HepG2 (cell line): Measurements from ENCODE around the gene HYOU1. TPM values are rescaled to one million over a fixed set of nuclear protein-coding genes. Genes with fewer than 3 reads are reported as not detected.
A peak's percentile ranks its signal among the peaks of the same experiment; 100 is the strongest.

Experiments
- BRF2 ChIP-seq: sonication (generic); formaldehyde crosslinking; IDR thresholded peaks from 2 replicates; pipeline ENCODE4 v1.8.1; 2022; ENCODE audit warnings: mild to moderate bottlenecking, missing genetic modification reagents
- CEBPZ ChIP-seq: IDR thresholded peaks from 2 replicates; pipeline ENCODE4 v1.6.1; 2012; ENCODE audit warnings: low read length, improper control_type of control experiment
- E2F2 ChIP-seq: sonication (generic); formaldehyde crosslinking; IDR thresholded peaks from 2 replicates; pipeline ENCODE4 v1.4.0; 2020; ENCODE audit warnings: missing genetic modification reagents, borderline replicate concordance
- FOXP1 ChIP-seq, 2 experiments: fragments of 450-650 bp in 1 of 2; IDR thresholded peaks; 2 replicates each; pipeline ENCODE4 v1.6.1; 2017 to 2018; ENCODE audit warnings: antibody characterized with exemption in 1 of 2
- HOXA7 ChIP-seq: sonication (generic); formaldehyde crosslinking; IDR thresholded peaks from 2 replicates; pipeline ENCODE4 v1.8.1; 2022; ENCODE audit warnings: mild to moderate bottlenecking, missing genetic modification reagents, moderate library complexity
- KAT2B ChIP-seq: fragments of 150-350 bp; IDR thresholded peaks from 2 replicates; pipeline ENCODE4 v1.6.1; 2014; ENCODE audit warnings: low read depth, low read length, borderline replicate concordance
- MXD3 ChIP-seq: IDR thresholded peaks from 2 replicates; pipeline ENCODE4 v1.6.1; 2016; ENCODE audit warnings: mild to moderate bottlenecking, missing biosample characterization, missing genetic modification reagents
- PITX1 ChIP-seq: sonication (generic); formaldehyde crosslinking; IDR thresholded peaks from 2 replicates; pipeline ENCODE4 v1.5.1; 2020; ENCODE audit warnings: mild to moderate bottlenecking, missing genetic modification reagents
- RNF2 ChIP-seq: fragments of 450-650 bp; conservative IDR thresholded peaks from 2 replicates; pipeline ENCODE4 v1.6.1; 2016; ENCODE audit warnings: low read depth
- RXRA ChIP-seq: sonication (generic); formaldehyde crosslinking; IDR thresholded peaks from 2 replicates; pipeline ENCODE4 v1.5.1; 2020; ENCODE audit warnings: missing genetic modification reagents
- SNAI1 ChIP-seq: sonication (generic); formaldehyde crosslinking; IDR thresholded peaks from 2 replicates; pipeline ENCODE4 v1.5.0; 2020; ENCODE audit warnings: mild to moderate bottlenecking, missing genetic modification reagents, borderline replicate concordance
- SP4 ChIP-seq: sonication (generic); formaldehyde crosslinking; IDR thresholded peaks from 2 replicates; pipeline ENCODE4 v1.8.1; 2023; ENCODE audit warnings: mild to moderate bottlenecking, missing genetic modification reagents
- TFDP2 ChIP-seq: sonication (generic); formaldehyde crosslinking; IDR thresholded peaks from 2 replicates; pipeline ENCODE4 v1.4.0; 2020; ENCODE audit warnings: missing genetic modification reagents
- ZBTB7B ChIP-seq: sonication (generic); formaldehyde crosslinking; IDR thresholded peaks from 2 replicates; pipeline ENCODE4 v1.4.0; 2020; ENCODE audit warnings: missing genetic modification reagents
- ZNF275 ChIP-seq: sonication (generic); formaldehyde crosslinking; IDR thresholded peaks from 2 replicates; pipeline ENCODE4 v1.8.0; 2022; ENCODE audit warnings: missing genetic modification reagents, mild to moderate bottlenecking, inconsistent platforms, borderline replicate concordance
- ZNF281 ChIP-seq: sonication (generic); formaldehyde crosslinking; IDR thresholded peaks from 2 replicates; pipeline ENCODE4 v1.4.0; 2020; ENCODE audit warnings: missing genetic modification reagents, borderline replicate concordance
- polyA plus RNA-seq, 8 experiments: library from polyadenylated mRNA; depleted of rRNA in 3 of 8; stranded (reverse) in 7 of 8; unstranded in 1 of 8; fragments of >200 nt; fragmentation: Illumina TruSeq in 4 of 8; extraction: Trizol in 4 of 8; gene quantifications; 2 replicates each; pipeline versions ENCODE4 v1.2.1 to v1.2.3, GENCODE V29; 2011 to 2016; ENCODE audit warnings: low read depth in 4 of 8, missing spikeins in 1 of 8, mixed read lengths in 1 of 8; ENCODE audit not compliant: insufficient read depth in 1 of 8
- total RNA-seq, 5 experiments: library from RNA; depleted of rRNA; stranded (reverse); fragments of >200 nt; fragmentation: Illumina TruSeq; extraction: Trizol; gene quantifications; 2 replicates each; pipeline ENCODE4 v1.2.3, GENCODE V29; 2016; ENCODE audit warnings: low read depth in 1 of 5

HYOU1 gene
- total and polyA plus RNA-seq, 2 of the 13 experiments (the other 11 are each of a cell fraction or from before 2014, with no cell fraction given) = 127 to 155 TPM

- TF ChIP-seq BRF2 (CRISPR knock-in tag) (peak; percentile 77), ZBTB7B (no peak), ZNF281 (CRISPR knock-in tag) (peak; percentile 58; the same call in 1 of the 2 replicates), TFDP2 (CRISPR knock-in tag) (peak; percentile 99), FOXP1 (IDR thresholded peaks at IDR 0.05) (no peak), FOXP1 (CRISPR knock-in tag; IDR thresholded peaks at IDR 0.05) (no peak), RXRA (CRISPR knock-in tag) (0 out of 2 replicates have a peak, but pooled peaks have one; percentile 59), MXD3 (peak; percentile 94), RNF2 (peak; percentile 65; the same call in 1 of the 2 replicates), CEBPZ (no peak), SP4 (CRISPR knock-in tag) (peak; percentile 93), SNAI1 (no peak; the same call in 1 of the 2 replicates), PITX1 (CRISPR knock-in tag) (peak; percentile 55; the same call in 1 of the 2 replicates), HOXA7 (CRISPR knock-in tag) (0 out of 2 replicates have a peak, but pooled peaks have one; percentile 41), E2F2 (CRISPR knock-in tag) (peak; percentile 95), ZNF275 (CRISPR knock-in tag) (peak; percentile 58; the same call in 1 of the 2 replicates), KAT2B (no peak)
Measured at GRCh38 chr11:119095066-119095880, 38.3 kb upstream of the HYOU1 start (continued).
